K562 (cell line): ENCODE results near the gene GABRB3. TPM values are rescaled to one million over a fixed set of nuclear protein-coding genes. Genes with fewer than 3 reads are reported as not detected.

ENCODE experiments used
- ATAC-seq: fragments of 200-7000 bp; cut with Tn5 transposase; 3 replicates; pipeline ENCODE4 v1.9.1; 2020; ENCODE audit warnings: moderate library complexity
- BruUV-seq: library from RNA; stranded (reverse); fragments of 400-500 nt; replicated peaks from 2 replicates; lab custom pipeline; 2021; lab: Mats Ljungman, UMichigan
- CTCF ChIA-PET: fragments of 300-600 bp; formaldehyde crosslinking; extraction: SDS; loops from one replicate; lab custom pipeline; 2021; ENCODE audit warnings: low intra/inter-chr PET ratio; lab: Yijun Ruan, JAX
- POLR2A ChIA-PET: fragments of 300-600, 350-650 bp; sonication (Branson Sonifier 250); formaldehyde crosslinking; extraction: SDS; loops from one replicate; lab custom pipeline; 2021; ENCODE audit warnings: antibody characterized with exemption, inconsistent platforms; lab: Yijun Ruan, JAX
- DNase-seq, 4 experiments: peaks; one replicate each; pipeline versions ENCODE4 v3.0.0 to v3.0.0-alpha.2; 2011 to 2018; ENCODE audit warnings: low spot score in 3 of 4, mixed read lengths in 3 of 4; ENCODE audit errors: extremely low read depth in 1 of 4
- FAIRE-seq: peaks from 2 replicates; lab custom pipeline; 2011; peaks lifted over from hg19 to GRCh38; lab: Jason Lieb, UNC
- H2AFZ ChIP-seq: 2 replicates; pipeline ENCODE4 v1.6.0; 2011; ENCODE audit warnings: low read depth, low read length, control low read depth, inconsistent platforms
- H3K27ac ChIP-seq: fragments of 200-600 bp; 3 replicates; pipeline ENCODE4 v1.8.0; 2011; ENCODE audit warnings: low read depth, mild to moderate bottlenecking, control low read depth, inconsistent platforms, low read length, moderate library complexity, mixed read lengths; ENCODE audit errors: extremely low read depth
- H3K27me3 ChIP-seq, 2 experiments: fragments of 300-600 bp in 1 of 2; 2 replicates in 1 of 2; 3 replicates in 1 of 2; pipeline versions ENCODE4 v1.6.0 to v1.8.0; 2011; ENCODE audit warnings: inconsistent platforms in 2 of 2, low read length in 2 of 2, mild to moderate bottlenecking in 1 of 2, mixed read lengths in 1 of 2, moderate library complexity in 1 of 2; ENCODE audit not compliant: control insufficient read depth in 2 of 2, insufficient read depth in 2 of 2
- H3K36me3 ChIP-seq: fragments of 300-600 bp; 3 replicates; pipeline ENCODE4 v1.8.0; 2011; ENCODE audit warnings: mild to moderate bottlenecking, low read length, inconsistent platforms; ENCODE audit not compliant: control insufficient read depth, insufficient read depth
- H3K4me1 ChIP-seq, 2 experiments: fragments of 200-600 bp in 1 of 2; replicated peaks in 1 of 2; 2 replicates in 1 of 2; 3 replicates in 1 of 2; pipeline versions ENCODE4 v1.5.1 to v1.8.0; 2011; ENCODE audit warnings: inconsistent platforms in 2 of 2, low read length in 2 of 2, mild to moderate bottlenecking in 1 of 2, mixed read lengths in 1 of 2, moderate library complexity in 1 of 2; ENCODE audit not compliant: control insufficient read depth in 2 of 2, insufficient read depth in 2 of 2
- H3K4me2 ChIP-seq: 2 replicates; pipeline ENCODE4 v1.6.1; 2011; ENCODE audit warnings: low read length, control low read depth, inconsistent platforms, mixed read lengths; ENCODE audit not compliant: insufficient read depth
- H3K4me3 ChIP-seq: fragments of 200-600 bp; sonication (generic), shearing (Covaris generic); 2 replicates; pipeline ENCODE4 v1.5.1; 2016; ENCODE audit warnings: control low read depth, inconsistent platforms
- H3K79me2 ChIP-seq: fragments of 200-600 bp; 3 replicates; pipeline ENCODE4 v1.8.0; 2011; ENCODE audit warnings: low read length, inconsistent platforms; ENCODE audit not compliant: control insufficient read depth, insufficient read depth
- H3K9ac ChIP-seq, 2 experiments: 2 replicates each; pipeline versions ENCODE4 v1.6.0 to v1.6.1; 2011; ENCODE audit warnings: low read depth in 2 of 2, low read length in 2 of 2, control low read depth in 1 of 2, inconsistent platforms in 1 of 2, mild to moderate bottlenecking in 1 of 2, mixed read lengths in 1 of 2; ENCODE audit not compliant: insufficient read depth in 1 of 2
- H3K9me1 ChIP-seq: one replicate; pipeline ENCODE4 v1.6.0; 2011; ENCODE audit warnings: inconsistent platforms, mild to moderate bottlenecking, low read length, moderate library complexity; ENCODE audit not compliant: control insufficient read depth, insufficient read depth
- H3K9me3 ChIP-seq: replicated peaks from 2 replicates; pipeline ENCODE4 v1.5.1; 2011; ENCODE audit warnings: low read depth, low read length, inconsistent platforms; ENCODE audit not compliant: control insufficient read depth, insufficient read depth
- H4K20me1 ChIP-seq: replicated peaks from 2 replicates; pipeline ENCODE4 v1.6.1; 2011; ENCODE audit warnings: low read length, inconsistent platforms, mixed read lengths; ENCODE audit not compliant: control insufficient read depth, insufficient read depth
- ARNT ChIP-seq, 2 experiments: fragments of 450-650 bp; IDR thresholded peaks; 2 replicates each; pipeline ENCODE4 v1.6.1; 2016; ENCODE audit warnings: mild to moderate bottlenecking in 1 of 2
- BHLHE40 ChIP-seq: IDR thresholded peaks from 2 replicates; pipeline ENCODE4 v1.6.1; 2011; ENCODE audit warnings: low read length, improper control_type of control experiment
- EHMT2 ChIP-seq: fragments of 450-650 bp; IDR thresholded peaks from 2 replicates; pipeline ENCODE4 v1.6.1; 2018; ENCODE audit warnings: antibody characterized with exemption
- GATA2 ChIP-seq: sonication (generic); formaldehyde crosslinking; IDR thresholded peaks from 2 replicates; pipeline ENCODE4 v1.4.0; 2020; ENCODE audit warnings: mild to moderate bottlenecking, missing genetic modification reagents
- GTF2A2 ChIP-seq: IDR thresholded peaks from 2 replicates; pipeline ENCODE4 v1.6.1; 2016; ENCODE audit warnings: mild to moderate bottlenecking, missing genetic modification characterization, missing compliant biosample characterization
- HDAC2 ChIP-seq: fragments of 450-650 bp; IDR thresholded peaks from 2 replicates; pipeline ENCODE4 v1.6.1; 2016; ENCODE audit warnings: mild to moderate bottlenecking
- NELFE ChIP-seq: IDR thresholded peaks from 2 replicates; pipeline ENCODE4 v1.6.1; 2011; ENCODE audit warnings: mild to moderate bottlenecking; ENCODE audit not compliant: insufficient read depth, insufficient read length
- SRSF1 ChIP-seq: fragments of 200-400 bp; formaldehyde crosslinking; IDR thresholded peaks from 2 replicates; pipeline ENCODE4 v1.6.1; 2017; ENCODE audit warnings: mild to moderate bottlenecking, low read depth, low read length, moderate library complexity
- TBL1XR1 ChIP-seq, 2 experiments: IDR thresholded peaks; 2 replicates each; pipeline ENCODE4 v1.6.1; 2012; ENCODE audit warnings: improper control_type of control experiment in 2 of 2, low read length in 2 of 2, mild to moderate bottlenecking in 1 of 2
- ZBED1 ChIP-seq: IDR thresholded peaks from 2 replicates; pipeline ENCODE4 v1.6.1; 2014
- ZFX ChIP-seq: sonication (generic); formaldehyde crosslinking; IDR thresholded peaks from 2 replicates; pipeline ENCODE4 v1.8.0; 2022; ENCODE audit warnings: mild to moderate bottlenecking, missing genetic modification reagents, moderate library complexity
- ZNF316 ChIP-seq: fragments of 450-650 bp; IDR thresholded peaks from 2 replicates; pipeline ENCODE4 v1.6.1; 2016
- WGBS: fragments of 100-300 bp; shearing (Covaris generic); methylation state at CpG from one replicate; pipeline ENCODE4 v1.1.6; 2016; ENCODE audit warnings: low coverage, mixed read lengths; ENCODE audit not compliant: insufficient coverage; ENCODE audit errors: missing lambda C conversion rate; 5-methylcytosine and 5-hydroxymethylcytosine counted together
- in situ Hi-C: fragments of 300-500 bp; cut with MboI; formaldehyde crosslinking; loops from 4 replicates; pipeline ENCODE4 v1.15.0; 2018; ENCODE audit warnings: inconsistent platforms, mixed read lengths
- intact Hi-C: fragments of 100-400 bp; cut with micrococcal nuclease; formaldehyde crosslinking; loops from 2 replicates; pipeline ENCODE4 v1.14.2; 2022
- polyA plus RNA-seq, 8 experiments: library from polyadenylated mRNA; depleted of rRNA in 4 of 8; stranded (reverse) in 5 of 8; unstranded in 3 of 8; fragments of >200 nt; fragmentation: Nextera tagmentation in 2 of 8; fragmentation: Illumina TruSeq in 1 of 8; extraction: Ambion mirVana in 2 of 8; extraction: Trizol in 1 of 8; gene quantifications; 2 replicates each; pipeline versions ENCODE4 v1.2.1 to v1.2.3, GENCODE V29; 2011 to 2014; ENCODE audit warnings: inconsistent platforms in 1 of 8, missing spikeins in 1 of 8
- total RNA-seq, 7 experiments: library from RNA; depleted of rRNA in 6 of 7; stranded (reverse); fragments of >200 nt in 6 of 7; fragmentation: Illumina TruSeq in 2 of 7; extraction: Trizol in 2 of 7; gene quantifications; 2 replicates each; pipeline versions ENCODE4 v1.2.1 to v1.2.3, GENCODE V29; 2011 to 2021; ENCODE audit warnings: low replicate concordance in 1 of 7
- TF ChIP-seq, protein P1 (sequence below): fragments of 200-800 bp; sonication (Bioruptor generic); IDR thresholded peaks from 2 replicates; pipeline ENCODE4 v1.6.1; 2017; ENCODE audit warnings: missing genetic modification characterization, missing compliant biosample characterization

The GABRB3 gene
- total and polyA plus RNA-seq, 9 of the 15 experiments (the other 6 are each of a cell fraction or from before 2014, with no cell fraction given), result 0.09 to 1.4 (median 0.49) TPM

DNA sequence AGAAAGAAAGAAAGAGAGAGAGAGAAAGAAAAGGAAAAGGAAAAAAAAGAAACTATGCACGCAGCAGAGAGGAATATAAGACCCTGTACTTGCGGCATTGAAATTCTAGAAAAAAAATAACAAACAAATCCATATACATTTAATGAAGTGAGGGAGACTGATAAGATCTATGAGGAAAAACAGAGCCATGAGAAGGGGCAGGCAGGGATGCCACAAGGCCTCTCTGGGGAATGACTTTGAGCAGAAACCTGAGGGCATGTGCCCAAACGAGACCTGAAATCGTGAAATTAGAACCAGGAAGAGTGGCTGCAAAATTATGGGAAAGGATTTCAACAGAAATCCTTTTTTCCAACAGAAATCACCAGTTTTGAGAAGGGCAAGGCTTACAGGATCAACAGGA, 98.4 kb downstream of the GABRB3 start:
- Histone ChIP-seq H2AFZ (no peak overlapping the region), H3K4me3 (no peak overlapping the region), H3K36me3 (no peaks in the 10 kb centered on the region), H4K20me1 (no peaks in the 10 kb centered on the region), H3K4me1 (no peaks in the 10 kb centered on the region), H3K4me2 (no peak overlapping the region), H3K27me3 (peaks cover 0 to 6% of the 10 kb centered on the region in 2 experiments; a peak in 2 of 5 replicates), H3K27ac (no peak overlapping the region), H3K9me3 (no peaks in the 10 kb centered on the region), H3K9ac (no peak overlapping the region), H3K9me1 (no peaks in the 10 kb centered on the region), H3K79me2 (no peaks in the 10 kb centered on the region)
- in situ Hi-C loops (no loop called here), intact Hi-C loops (no loop called here)
- DNase-seq (no peak), FAIRE-seq (no peak), ATAC-seq (no peak)
- WGBS, result 6% methylated on average over 4 of the region's 4 CpGs
- no TSS peak for BruUV-seq
- CTCF ChIA-PET, result no interaction called here
- TF ChIP-seq GATA2 (CRISPR knock-in tag), result no peak
- TF ChIP-seq HDAC2, result no peak
- TF ChIP-seq BHLHE40, result no peak
- no peak for TF ChIP-seq TBL1XR1 (IDR thresholded peaks at IDR 0.05; ENCODE audit: low read length in 2 of 2)
- no peak for TF ChIP-seq ARNT (IDR thresholded peaks at IDR 0.05)
- POLR2A ChIA-PET, result no interaction called here

DNA sequence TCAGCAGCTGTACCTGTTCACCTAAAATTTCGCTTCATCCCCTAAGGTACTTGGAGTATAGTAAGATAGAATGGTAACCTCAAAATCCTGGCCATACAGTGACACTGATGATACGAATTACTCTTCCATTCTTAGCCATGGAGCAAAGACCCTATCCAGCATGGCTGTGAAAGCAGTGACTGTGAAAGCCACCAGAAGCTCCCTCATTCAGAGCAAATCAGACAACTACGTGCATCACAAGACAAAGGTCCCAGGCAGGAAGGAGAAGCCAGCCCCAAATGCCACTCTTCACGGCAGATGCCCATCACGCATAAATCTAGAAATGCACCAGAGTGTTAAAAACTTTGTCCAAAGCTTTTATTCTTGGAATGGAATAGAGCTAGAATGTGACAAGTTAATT, 99.4 kb downstream of the GABRB3 start:
- DNase-seq, result no peak
- FAIRE-seq, result no peak
- Histone ChIP-seq H3K79me2 (no peaks in the 10 kb centered on the region), H3K9ac (no peak overlapping the region), H3K9me3 (no peaks in the 10 kb centered on the region), H3K36me3 (no peaks in the 10 kb centered on the region), H4K20me1 (no peaks in the 10 kb centered on the region), H3K4me2 (no peak overlapping the region)
- POLR2A ChIA-PET, result interaction anchor here (0.7 kb wide), 1 partner anchor 14 kb away, joined by 3 read pairs; no protein-coding TSS in a partner anchor
- intact Hi-C loops, result no loop called here
- WGBS, result 0% methylated on average over 5 of the region's 5 CpGs
- TF ChIP-seq ZNF316, result no peak
- no peak for TF ChIP-seq GTF2A2 (tag)
- TF ChIP-seq NELFE, result no peak
- TF ChIP-seq ZBED1, result no peak
- TF ChIP-seq EHMT2, result no peak
- TF ChIP-seq SRSF1, result no peak
- TF ChIP-seq, protein P1, sequence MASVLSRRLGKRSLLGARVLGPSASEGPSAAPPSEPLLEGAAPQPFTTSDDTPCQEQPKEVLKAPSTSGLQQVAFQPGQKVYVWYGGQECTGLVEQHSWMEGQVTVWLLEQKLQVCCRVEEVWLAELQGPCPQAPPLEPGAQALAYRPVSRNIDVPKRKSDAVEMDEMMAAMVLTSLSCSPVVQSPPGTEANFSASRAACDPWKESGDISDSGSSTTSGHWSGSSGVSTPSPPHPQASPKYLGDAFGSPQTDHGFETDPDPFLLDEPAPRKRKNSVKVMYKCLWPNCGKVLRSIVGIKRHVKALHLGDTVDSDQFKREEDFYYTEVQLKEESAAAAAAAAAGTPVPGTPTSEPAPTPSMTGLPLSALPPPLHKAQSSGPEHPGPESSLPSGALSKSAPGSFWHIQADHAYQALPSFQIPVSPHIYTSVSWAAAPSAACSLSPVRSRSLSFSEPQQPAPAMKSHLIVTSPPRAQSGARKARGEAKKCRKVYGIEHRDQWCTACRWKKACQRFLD (CRISPR knock-in tag), result no peak
- no peak for TF ChIP-seq ZFX (CRISPR knock-in tag)
- TF ChIP-seq, all 486 proteins: peak for 0
- H2AFZ ChIP-seq, result no peak overlapping the region
- no peak overlapping the region for H3K4me3 ChIP-seq
- no TSS peak for BruUV-seq
- ATAC-seq, result no peak
- no peaks in the 10 kb centered on the region for H3K9me1 ChIP-seq
- in situ Hi-C loops, result no loop called here
- H3K4me1 ChIP-seq, result no peaks in the 10 kb centered on the region
- H3K27ac ChIP-seq, result no peak overlapping the region
- CTCF ChIA-PET, result no interaction called here
- peaks cover 0 to 6% of the 10 kb centered on the region in 2 experiments; a peak in 2 of 5 replicates for H3K27me3 ChIP-seq
